Activated naive CD4-positive, alpha-beta T cell treated with anti-CD3 and anti-CD28 coated beads, Interleukin-2, amount 50 U/mL, for 72 hours (primary cell): ENCODE measurements around the gene PDE6D. TPM values are rescaled to one million over a fixed set of nuclear protein-coding genes. Genes with fewer than 3 reads are reported as not detected.

Experiments used
- ATAC-seq, 2 donors: fragments of 150-1000 bp; cut with Tn5 transposase; 2 replicates each; pipeline ENCODE4 v1.10.0; 2021; ENCODE audit warnings: mild to moderate bottlenecking in 2 of 2, moderate library complexity in 2 of 2
- DNase-seq, 2 donors: peaks; one replicate each; pipeline ENCODE4 v3.0.0; 2021 to 2022; ENCODE audit warnings: low spot score in 2 of 2
- H3K27ac Mint-ChIP-seq, 2 donors: one replicate each; pipeline ENCODE4 v1.8.0; 2022; ENCODE audit warnings: mild to moderate bottlenecking in 2 of 2, mixed read lengths in 2 of 2
- H3K36me3 Mint-ChIP-seq, 2 donors: one replicate each; pipeline ENCODE4 v1.8.0; 2022; ENCODE audit warnings: mixed read lengths in 2 of 2
- H3K9me3 Mint-ChIP-seq, 2 donors: one replicate each; pipeline ENCODE4 v1.8.0; 2022; ENCODE audit warnings: mixed read lengths in 2 of 2
- total RNA-seq, 2 donors: library from RNA; stranded (reverse); gene quantifications; one replicate each; pipeline ENCODE4 v1.2.3, GENCODE V29; 2022

PDE6D gene
- total RNA-seq, 2 donors from 2014 or later = 25.4 to 26.3 TPM

DNA sequence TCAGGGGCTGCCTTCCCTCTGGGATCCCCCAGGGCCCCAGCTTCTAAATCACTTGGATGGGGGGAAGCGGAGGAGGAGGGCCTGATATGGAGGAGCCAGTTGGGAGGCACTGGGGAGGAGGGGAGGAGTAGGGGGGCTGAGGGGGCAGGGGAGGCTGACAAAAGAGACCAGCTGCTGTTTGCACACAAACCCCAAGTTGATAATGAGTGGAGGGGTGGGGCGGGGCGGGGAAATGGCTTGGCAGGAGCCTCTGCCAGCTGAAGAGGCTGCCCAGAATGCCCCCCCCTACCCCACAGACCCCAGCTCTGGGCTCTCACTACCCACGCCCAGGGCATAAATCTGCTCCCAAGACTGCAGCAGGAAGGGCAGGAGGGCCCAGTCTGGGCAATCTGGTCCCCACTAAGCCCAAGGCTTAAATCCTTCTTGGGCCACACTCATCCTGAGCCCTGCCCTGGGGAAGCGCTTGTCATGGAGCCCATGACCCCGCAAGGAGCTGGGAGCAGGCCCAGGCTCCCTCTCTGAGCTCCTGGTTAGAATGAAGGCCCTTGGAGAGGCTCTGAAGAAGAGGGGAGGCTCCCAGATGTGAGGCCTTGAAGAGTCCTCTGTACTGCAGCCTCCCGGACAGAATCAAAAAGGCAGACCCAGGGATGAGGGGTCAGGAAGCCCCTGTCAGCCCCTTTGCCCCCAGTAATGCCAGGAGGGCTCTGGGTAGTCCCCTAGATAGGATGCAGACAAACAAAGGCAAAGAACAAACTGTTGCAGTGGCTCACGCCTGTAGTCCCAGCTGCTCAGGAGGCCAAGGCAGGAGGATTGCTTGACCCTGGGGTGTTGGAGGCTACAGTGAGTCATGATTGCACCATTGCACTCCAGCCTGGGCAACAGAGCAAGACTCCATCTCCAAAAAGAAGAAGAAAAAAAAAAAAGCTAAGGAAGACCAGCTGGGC, 97.5 kb downstream of the PDE6D start:
- Mint-ChIP-seq H3K36me3 (peaks cover 5% of the 10 kb centered on the region in 2 donors), H3K27ac (no peak overlapping the region), H3K9me3 (no peaks in the 10 kb centered on the region)
- no peak for DNase-seq
- no peak for ATAC-seq

DNA sequence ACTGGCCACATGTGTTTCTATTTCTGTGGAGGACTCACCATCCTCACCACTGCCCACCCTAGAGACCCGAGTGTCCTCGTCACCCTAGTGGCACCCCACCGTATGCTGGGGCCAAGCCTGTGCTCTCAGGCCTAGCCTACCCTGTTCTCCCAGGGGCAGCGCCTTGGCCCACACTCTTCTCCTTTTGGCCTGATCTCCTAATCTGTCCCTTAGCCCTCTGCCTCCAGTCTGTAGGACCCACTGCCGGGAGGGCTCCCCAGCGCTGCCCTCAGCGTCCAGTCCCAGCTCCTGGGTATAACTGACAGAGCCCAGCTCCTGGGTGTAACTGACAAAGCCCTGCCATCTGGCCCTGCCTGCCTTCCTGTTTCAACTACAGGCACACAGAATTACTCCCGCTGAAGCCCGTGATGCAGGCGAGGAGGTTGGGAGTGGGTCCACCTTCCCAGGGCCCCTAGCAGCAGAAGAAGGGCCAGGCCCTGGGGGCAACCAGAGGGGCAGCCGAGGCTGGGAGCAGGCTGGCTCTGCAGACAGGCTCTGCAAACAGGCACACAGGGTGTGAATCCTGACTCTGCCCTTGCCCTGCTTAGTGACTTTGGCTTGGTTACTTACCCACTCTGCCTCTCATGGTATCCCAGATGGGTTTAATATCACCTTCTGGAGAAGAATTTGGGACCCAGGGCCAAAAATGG, 98.3 kb downstream of the PDE6D start:
- ATAC-seq (no peak), DNase-seq (no peak)
- no peak overlapping the region for H3K27ac Mint-ChIP-seq
- H3K9me3 Mint-ChIP-seq = no peaks in the 10 kb centered on the region
- H3K36me3 Mint-ChIP-seq = peaks cover 5% of the 10 kb centered on the region in 2 donors

Other genes with a start within 250 kb of the PDE6D start
- gene TEX44, start 188.4 kb downstream of the PDE6D start, total RNA-seq = not detected
- 1,000 to 10,000 TPM; 1,703 to 2,175 TPM for gene PTMA, start 72.8 kb downstream of the PDE6D start, total RNA-seq
- gene COPS7B, start 5.2 kb upstream of the PDE6D start, total RNA-seq = 10 to 100 TPM; 49.8 to 58.3 TPM
- gene NPPC, start 145.1 kb upstream of the PDE6D start, total RNA-seq = under 1 TPM in 1 of 2 donors, not detected in 1; 0.41 TPM
- 10 to 100 TPM; 19.9 to 44.0 TPM for gene DIS3L2, start 180.4 kb upstream of the PDE6D start, total RNA-seq